GM15510 (cell line): Measurements from ENCODE around the gene SGK1.

Experiments used
- POLR2A ChIP-seq: IDR thresholded peaks from 3 replicates; pipeline ENCODE4 v1.6.1; 2011; ENCODE audit warnings: borderline replicate concordance; ENCODE audit not compliant: insufficient read length; ENCODE audit errors: extremely low read depth

The SGK1 gene

GRCh38 chr6:134233180-134233955 is 84.5 kb downstream of the SGK1 start:
- no peak for TF ChIP-seq POLR2A

- TF ChIP-seq POLR2A: no peak
Observed at GRCh38 chr6:134230940-134231339, 87.0 kb downstream of the SGK1 start.

GRCh38 chr6:134230087-134230700 is 87.7 kb downstream of the SGK1 start:
- no peak for TF ChIP-seq POLR2A

GRCh38 chr6:134229520-134229919 is 88.4 kb downstream of the SGK1 start:
- TF ChIP-seq POLR2A: no peak

DNA sequence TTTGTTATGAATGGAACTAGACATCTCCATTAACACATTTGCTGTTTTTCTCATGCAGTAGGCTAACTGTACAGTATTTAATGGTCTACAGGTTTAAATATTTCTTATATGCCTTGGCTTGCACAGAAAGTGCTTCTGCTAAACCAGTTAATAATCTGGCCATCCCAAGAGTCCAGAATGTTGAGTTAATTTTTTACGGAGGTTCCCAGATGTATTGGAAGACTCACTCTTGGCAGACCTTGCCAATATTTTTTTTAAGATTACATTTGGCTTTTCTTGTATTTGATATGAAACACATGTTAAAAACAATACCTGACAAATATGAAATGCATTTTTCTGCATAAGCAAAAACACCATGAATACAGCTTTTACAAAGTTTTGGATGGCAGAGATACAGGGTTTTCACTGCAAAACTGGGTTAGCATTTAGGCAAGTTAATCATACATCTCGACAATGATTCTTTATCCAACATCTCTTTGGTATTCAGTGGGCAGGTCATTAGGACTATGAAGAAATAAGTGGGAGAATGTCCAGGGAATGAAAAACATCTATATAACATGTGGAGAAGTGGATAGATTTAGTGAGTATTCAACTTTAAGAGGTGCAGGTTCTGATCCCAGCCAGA is 94.0 kb downstream of the SGK1 start:
- TF ChIP-seq POLR2A: no peak

GRCh38 chr6:134221250-134221649 is 96.7 kb downstream of the SGK1 start:
- no peak for TF ChIP-seq POLR2A

GRCh38 chr6:134217798-134218140 is 100.1 kb downstream of the SGK1 start:
- no peak for TF ChIP-seq POLR2A

DNA sequence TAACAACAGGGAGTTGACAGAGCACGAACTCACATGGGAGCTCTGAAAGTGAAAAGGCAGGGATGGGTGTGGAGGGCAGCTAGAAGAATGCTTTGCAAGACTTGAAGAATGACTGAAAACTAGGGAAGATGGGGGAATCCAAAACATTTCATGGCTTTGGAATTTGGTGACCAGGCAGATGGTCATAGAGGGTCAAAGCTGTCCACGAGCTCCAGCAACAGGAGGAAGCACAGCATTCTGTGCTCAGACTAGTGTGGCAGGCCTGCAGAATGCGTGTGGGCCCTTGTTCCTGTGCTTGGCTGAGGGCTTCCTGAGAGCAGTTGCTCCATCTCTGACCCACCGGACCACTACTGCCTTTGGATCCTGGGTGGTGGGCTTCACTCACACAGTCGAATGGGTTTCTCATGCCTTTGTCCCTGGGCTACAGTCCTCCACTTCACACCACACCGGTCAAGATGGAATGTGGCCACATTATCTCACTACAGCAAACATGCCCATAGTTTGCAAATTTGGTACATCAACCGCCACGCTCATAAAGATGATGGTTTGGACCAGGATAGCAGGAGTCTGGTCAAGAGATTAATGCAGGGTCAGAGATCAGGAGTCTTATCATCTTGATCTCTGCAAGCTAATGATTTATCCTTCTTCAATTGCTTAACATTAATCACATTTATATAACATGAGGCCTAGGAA is 100.7 kb downstream of the SGK1 start:
- TF ChIP-seq POLR2A: no peak

DNA sequence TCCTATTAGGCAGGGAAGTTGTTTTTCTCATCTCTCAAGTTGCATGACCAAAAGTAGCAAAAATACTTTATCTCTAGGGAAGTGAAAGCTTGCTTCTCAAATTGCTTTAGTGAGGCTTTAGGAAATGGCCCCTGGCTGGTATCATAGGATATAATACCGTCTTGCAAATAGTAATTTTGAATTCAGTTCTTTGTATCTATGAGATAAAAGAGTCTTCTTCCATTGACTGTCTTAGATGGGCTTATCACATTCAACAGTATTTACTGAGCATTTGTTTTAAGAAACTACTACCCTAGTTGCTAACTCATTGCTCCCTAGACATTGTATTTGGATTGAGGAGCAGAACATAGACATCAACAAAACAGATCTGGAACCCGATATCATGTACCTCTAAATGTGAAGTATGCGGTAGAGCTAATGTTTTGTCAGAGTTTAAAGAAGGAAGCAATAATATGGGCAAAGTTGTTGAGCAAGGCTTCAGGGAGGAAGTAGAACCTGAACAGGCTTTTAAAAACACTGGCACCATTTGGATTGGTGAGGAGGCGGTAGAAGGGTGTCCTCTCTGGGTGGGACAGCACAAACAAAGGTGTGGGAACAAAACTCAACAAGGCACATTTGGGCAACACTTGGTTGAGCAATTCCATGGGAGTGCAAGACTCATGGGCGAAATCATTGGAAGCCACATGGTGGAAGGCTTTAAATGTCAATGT is 101.5 kb downstream of the SGK1 start:
- no peak for TF ChIP-seq POLR2A

- TF ChIP-seq POLR2A: no peak
Observed at GRCh38 chr6:134211297-134211696, 106.6 kb downstream of the SGK1 start.

GRCh38 chr6:134207421-134207820 is 110.5 kb downstream of the SGK1 start:
- no peak for TF ChIP-seq POLR2A

DNA sequence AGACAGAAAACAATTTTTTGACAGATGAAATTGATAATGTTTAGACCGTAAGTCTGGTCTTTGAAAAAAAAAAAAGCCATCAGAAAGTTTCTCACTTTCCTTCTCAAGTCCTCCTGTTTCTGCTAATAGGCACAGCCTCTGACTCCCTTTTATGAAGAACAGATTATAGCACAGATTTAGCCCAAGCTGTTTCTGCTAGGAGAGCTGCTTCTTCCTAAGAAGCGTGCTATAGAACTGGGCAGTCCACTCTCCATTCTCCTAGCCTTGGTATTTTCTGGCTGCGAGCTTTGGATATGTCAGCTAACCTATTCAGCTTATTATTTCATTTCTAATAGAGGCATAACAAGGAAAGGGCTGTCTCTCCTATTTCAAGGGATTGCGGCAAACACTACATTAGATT is 112.5 kb downstream of the SGK1 start:
- TF ChIP-seq POLR2A: no peak

- TF ChIP-seq POLR2A: no peak
Observed at GRCh38 chr6:134204031-134204430, 113.9 kb downstream of the SGK1 start.

- no peak for TF ChIP-seq POLR2A
Observed at GRCh38 chr6:134201716-134202115, 116.2 kb downstream of the SGK1 start.
